HG02798 (cell line): ENCODE measurements around the gene POU2AF1.
A peak's percentile ranks its signal among the peaks of the same experiment; 100 is the strongest.
"Not testable (repeated sequence)": the region's sequence is repeated elsewhere in the genome, so short reads cannot be mapped to it uniquely, and the experiment has no call there.

Experiments
- ATAC-seq: cut with Tn5 transposase; IDR thresholded peaks from one replicate; pipeline ENCODE4 v1.9.1; 2021; ENCODE audit warnings: mild to moderate bottlenecking; ENCODE audit not compliant: unreplicated experiment, poor library complexity

The POU2AF1 gene

DNA sequence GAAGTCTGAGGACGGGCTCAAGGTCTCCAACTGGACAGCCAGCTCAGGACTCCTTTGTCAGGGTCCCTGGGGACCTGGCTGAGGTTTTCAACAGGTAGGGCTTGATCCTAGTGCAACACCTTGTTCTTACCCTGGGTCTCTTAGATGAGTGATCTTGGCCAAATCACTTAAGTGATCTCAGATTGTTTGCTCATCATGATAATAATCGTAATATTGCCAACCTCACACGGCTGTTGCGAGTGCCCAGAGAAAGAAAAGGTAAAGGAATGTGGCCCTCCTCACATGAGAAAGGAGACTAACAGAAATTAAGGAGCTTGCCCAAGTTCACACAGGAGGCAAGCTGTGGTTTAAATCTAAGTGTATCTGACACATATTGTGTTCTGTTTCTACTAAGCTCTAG, 52.3 kb downstream of the POU2AF1 start:
- no peak for ATAC-seq

DNA sequence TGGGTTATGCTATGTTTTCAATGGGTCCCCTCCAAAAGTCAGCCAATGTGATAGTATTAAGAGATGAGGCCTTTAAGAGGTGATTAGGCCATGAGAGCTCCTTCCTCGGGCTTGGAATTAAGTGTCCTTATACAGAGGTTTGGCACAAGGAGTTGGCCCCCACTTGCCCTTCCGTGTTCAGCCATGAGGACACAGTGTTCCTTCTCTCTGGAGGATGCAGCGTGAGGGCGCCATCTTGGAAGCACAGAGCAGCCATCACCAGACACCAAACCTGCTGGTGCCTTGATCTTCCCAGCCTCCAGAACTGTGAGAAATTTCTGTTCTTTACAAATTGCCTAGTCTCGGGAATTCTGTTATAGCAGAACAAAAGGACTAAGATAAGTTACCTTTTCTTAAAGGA, 53.8 kb downstream of the POU2AF1 start:
- ATAC-seq = no peak

DNA sequence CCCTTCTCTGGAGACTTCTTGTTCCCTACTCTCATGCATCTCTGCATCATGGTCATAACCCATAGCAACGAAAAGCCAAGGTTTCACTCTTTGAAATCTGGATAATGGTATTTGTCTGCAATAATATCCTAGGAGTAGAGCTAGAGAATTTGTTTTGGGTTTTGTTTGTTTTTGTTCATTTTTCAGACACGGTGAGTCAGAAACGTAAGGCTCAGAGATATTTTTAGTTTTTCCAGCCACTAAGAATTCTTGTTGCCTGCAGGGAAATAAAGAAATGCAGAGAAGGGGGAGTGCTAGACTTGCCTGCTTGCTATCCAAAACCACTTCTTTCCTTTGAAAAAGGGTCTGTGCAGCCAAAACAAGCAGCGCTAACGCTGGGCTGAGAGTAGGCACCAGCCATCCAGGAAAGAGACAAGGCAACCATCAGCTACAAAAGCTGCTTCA, 54.8 kb downstream of the POU2AF1 start:
- ATAC-seq = no peak

DNA sequence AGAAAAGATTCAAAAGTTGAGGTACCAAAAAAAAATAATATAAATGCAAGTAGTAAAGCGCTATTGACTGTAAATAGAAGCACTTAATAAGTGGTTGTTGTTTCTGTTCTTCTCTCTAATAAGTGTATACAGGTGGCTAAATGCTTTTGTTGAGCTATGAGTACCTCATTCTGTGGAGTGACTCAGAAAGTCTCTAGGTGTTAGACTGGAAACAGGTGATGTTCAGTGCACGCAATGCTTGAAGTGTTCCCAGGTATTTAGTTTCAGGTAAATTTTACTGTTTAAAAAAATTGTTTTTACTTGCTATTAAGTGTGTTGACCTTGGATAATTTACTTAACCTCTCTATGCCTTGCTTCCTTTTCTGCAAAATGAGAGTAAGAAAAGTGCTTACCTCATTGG, 56.5 kb downstream of the POU2AF1 start:
- ATAC-seq = no peak

DNA sequence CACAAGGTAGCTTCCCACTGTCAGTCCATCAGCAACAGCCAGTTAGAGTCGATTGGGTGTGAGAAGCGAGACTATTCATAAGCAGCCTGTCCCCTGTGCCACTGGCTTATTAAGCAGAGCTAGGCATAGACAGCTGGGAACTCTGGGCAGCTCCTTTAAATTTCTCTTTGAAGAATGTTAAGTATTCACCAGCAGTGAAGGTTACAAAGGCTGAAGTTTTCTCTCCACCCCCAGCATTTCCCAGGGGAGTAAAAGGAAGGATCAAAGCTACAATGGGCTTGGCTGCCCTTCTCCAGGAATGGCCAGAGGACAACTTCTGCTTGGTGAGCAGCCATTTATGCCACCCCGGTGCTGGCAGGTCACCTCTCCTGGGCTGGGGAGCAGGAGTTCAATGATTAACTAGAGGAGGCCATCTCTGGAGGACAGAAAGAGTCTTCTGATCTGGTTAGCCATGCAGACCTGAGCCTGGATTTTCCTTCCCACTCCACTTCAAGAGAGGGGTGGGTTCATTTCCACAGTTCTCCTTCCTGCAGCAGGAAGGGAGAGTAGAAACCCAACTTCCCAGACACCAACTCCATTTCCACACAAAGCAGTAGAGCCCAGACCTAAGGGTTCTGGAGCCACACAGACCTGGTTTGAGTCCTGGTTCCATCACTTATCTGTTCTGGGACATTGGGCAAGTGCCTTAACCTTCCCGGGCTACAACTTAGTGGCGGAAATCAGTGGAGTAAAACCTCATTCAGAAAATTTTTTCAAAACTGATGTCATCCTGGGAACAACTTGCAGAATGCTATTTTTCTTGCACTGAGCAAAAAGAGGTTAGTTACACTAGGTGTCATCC, 58.1 kb downstream of the POU2AF1 start:
- no peak for ATAC-seq

DNA sequence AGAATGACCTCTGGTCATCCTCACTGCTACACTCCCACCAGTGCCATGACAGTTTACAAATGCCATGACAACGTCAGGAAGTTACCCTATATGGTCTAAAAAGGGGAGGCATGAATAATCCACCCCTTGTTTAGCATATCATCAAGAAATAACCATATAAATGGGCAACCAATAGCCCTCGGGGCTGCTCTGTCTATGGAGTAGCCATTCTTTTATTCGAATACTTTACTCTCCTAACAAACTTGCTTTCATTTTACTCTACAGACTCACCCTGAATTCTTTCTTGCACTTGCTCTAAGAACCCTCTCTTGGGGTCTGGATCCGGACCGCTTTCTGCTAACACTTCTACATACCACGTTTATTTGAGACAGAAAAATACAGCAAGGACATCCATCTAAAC, 58.9 kb downstream of the POU2AF1 start:
- not testable (repeated sequence) for ATAC-seq

GRCh38 chr11:111319296-111319695, 59.8 kb downstream of the POU2AF1 start:
- no peak for ATAC-seq

- no peak for ATAC-seq
Observed at GRCh38 chr11:111312076-111312475, 67.0 kb downstream of the POU2AF1 start.

GRCh38 chr11:111310723-111311122, 68.4 kb downstream of the POU2AF1 start:
- ATAC-seq = no peak

DNA sequence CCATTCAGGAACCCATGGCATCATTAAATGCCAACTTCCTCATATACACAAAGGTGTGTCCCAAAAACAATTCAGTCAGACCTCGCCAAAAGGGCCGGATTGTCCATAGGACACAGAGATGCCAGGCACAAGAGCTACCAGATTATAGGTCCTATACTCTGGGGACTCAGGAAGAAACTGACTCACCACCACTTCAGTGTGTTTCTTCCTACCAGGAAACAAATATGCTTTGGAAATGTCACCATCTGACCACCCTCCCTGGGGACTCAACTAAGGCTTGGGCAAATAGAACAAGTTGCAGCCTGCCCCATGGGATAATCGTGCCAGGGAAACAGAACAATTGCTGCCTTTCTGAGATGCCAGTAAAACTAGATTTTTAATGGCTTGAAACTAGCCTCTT, 69.0 kb downstream of the POU2AF1 start:
- no peak for ATAC-seq

DNA sequence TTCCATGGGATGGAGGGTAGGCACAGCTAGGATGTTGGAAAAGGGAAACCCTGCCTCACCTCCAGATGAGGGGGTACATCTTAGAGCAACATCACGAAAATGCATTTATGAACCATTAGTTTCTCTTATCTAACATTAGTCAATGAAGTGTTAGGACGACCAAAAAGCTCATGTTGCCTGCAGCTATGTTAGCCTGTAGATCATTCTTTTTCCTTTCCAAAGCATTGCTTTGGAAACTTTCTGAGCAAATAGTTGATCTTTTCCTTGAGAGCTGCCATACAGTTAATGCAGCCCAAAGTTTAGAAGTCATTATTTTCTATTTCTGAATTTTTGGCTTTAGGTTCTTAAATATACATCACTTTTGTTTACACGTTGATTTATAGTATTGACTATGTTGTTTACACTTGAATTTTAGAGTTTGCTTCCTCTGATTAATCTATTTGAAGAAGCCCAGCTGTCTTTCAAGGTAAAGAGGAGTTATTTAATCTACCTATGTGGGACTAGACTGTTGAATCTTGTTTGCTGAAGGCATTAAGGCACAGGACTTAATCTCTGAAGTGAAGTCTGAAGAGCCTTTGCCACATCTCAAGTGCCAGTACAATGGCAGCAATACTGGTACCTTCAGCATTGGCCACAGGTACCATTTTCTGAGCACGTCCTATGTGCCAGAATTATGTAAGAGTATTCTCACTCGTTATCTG, 69.7 kb downstream of the POU2AF1 start:
- no peak for ATAC-seq

DNA sequence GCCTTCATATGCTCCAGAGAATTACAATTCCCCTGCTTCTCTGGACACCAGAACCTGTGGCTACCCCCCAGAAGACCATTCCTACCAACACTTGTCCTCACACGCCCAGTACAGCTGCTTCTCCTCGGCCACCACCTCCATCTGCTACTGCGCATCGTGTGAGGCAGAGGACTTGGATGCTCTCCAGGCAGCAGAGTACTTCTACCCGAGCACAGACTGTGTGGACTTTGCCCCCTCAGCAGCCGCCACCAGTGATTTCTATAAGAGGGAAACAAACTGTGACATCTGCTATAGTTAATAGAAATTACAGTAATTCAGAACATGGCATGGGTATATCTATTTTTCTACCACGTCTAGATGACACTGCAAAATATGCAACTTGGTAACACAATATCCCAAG, 70.9 kb downstream of the POU2AF1 start:
- peak; percentile 34 for ATAC-seq

DNA sequence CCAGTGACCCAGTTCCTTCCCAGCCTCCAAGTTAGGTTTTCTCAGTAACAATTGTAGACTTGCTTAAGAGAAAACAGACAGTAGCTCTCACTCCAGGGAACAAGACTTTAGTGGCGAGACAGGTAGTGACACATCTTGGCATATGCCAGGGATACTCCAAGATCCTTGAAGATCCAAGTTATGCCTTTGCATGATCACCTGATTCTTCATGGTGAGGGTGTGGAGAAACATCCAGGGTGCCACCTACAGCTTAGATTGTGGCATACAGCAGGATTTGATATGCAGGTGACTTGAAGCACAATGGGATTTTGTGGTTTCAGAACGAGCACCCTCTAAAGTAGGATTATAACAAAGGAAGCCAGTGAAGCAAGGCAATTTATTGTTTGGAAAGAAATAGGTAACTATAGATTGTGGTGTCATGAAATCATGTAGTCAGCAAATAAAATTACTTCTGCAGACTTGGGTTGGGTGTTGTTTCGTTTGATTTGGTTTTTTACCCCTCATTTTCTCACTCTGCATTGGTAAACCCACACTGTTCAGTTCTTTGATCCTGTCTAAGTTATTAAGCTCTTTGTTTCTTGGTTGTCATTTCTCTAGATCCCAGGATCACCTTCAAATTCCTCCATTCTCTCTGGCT, 71.5 kb downstream of the POU2AF1 start:
- no peak for ATAC-seq

DNA sequence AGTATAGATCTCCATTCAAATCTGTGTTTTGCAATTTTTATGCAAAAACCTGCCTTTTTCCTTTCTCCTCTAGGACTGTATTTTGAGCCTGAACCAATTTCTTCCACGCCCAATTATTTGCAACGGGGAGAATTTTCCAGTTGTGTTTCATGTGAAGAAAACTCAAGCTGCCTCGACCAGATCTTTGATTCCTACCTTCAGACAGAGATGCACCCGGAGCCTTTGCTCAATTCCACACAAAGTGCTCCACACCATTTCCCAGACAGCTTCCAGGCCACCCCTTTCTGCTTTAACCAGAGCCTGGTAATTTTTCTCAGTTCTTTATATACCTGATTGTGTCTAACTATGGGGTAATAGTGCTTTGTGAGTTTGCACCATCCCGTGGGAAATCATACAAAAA, 72.8 kb downstream of the POU2AF1 start:
- ATAC-seq = no peak

GRCh38 chr11:111305876-111306275, 73.2 kb downstream of the POU2AF1 start:
- no peak for ATAC-seq

DNA sequence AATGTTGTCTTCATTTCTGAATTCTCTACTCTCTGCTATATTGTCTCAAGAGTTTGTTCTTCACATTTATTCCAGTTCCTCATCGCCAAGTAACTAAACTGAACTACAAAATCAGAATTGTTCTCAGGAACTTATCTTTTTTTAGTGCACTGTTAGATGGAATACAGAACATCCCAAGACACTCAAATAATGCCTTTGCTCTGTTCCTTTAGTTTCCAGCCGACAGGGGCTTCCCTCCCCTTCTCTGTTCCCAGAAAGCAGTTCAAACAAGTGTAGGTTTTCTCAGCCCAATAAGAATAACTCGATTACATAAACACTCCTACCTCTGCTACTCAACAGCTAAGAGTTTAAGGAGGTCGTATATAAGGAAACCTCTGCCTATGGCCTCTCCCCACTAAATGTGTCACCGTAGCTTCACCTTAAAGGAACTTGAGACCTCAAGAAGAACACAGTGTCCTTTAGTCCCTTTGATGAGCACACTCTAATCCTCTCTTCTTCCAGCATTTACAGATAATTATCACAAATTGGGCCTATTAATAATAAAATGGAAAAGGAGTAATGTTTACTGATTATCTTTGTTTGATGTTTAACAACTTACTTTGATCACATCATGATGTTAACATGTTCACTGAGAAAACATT, 73.8 kb downstream of the POU2AF1 start:
- no peak for ATAC-seq

- no peak for ATAC-seq
Observed at GRCh38 chr11:111303461-111303860, 75.6 kb downstream of the POU2AF1 start.

- no peak for ATAC-seq
Observed at GRCh38 chr11:111302298-111302697, 76.8 kb downstream of the POU2AF1 start.
